Measurements from ENCODE around the gene L3MBTL2.
"Not testable (repeated sequence)": the region's sequence is repeated elsewhere in the genome, so short reads cannot be mapped to it uniquely, and the experiment has no call there.

Gene L3MBTL2

DNA sequence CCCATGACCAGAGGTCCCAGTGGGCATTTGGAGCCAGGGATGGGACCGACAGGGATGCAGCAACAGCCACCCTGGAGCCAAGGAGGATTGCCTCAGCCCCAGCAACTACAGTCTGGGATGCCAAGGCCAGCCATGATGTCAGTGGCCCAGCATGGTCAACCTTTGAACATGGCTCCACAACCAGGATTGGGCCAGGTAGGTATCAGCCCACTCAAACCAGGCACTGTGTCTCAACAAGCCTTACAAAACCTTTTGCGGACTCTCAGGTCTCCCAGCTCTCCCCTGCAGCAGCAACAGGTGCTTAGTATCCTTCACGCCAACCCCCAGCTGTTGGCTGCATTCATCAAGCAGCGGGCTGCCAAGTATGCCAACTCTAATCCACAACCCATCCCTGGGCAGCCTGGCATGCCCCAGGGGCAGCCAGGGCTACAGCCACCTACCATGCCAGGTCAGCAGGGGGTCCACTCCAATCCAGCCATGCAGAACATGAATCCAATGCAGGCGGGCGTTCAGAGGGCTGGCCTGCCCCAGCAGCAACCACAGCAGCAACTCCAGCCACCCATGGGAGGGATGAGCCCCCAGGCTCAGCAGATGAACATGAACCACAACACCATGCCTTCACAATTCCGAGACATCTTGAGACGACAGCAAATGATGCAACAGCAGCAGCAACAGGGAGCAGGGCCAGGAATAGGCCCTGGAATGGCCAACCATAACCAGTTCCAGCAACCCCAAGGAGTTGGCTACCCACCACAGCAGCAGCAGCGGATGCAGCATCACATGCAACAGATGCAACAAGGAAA lies 27.3 kb upstream of the L3MBTL2 start:
- DNase-seq (ENCODE audit: extremely low spot score): no peak
- POLR2A ChIA-PET: no interaction called here
- CTCF ChIA-PET: no interaction called here
- TF ChIP-seq, protein P1, sequence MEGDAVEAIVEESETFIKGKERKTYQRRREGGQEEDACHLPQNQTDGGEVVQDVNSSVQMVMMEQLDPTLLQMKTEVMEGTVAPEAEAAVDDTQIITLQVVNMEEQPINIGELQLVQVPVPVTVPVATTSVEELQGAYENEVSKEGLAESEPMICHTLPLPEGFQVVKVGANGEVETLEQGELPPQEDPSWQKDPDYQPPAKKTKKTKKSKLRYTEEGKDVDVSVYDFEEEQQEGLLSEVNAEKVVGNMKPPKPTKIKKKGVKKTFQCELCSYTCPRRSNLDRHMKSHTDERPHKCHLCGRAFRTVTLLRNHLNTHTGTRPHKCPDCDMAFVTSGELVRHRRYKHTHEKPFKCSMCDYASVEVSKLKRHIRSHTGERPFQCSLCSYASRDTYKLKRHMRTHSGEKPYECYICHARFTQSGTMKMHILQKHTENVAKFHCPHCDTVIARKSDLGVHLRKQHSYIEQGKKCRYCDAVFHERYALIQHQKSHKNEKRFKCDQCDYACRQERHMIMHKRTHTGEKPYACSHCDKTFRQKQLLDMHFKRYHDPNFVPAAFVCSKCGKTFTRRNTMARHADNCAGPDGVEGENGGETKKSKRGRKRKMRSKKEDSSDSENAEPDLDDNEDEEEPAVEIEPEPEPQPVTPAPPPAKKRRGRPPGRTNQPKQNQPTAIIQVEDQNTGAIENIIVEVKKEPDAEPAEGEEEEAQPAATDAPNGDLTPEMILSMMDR (IDR thresholded peaks at IDR 0.05; ENCODE audit: control extremely low read depth, extremely low read depth, low read depth, missing control alignments): no peak

DNA sequence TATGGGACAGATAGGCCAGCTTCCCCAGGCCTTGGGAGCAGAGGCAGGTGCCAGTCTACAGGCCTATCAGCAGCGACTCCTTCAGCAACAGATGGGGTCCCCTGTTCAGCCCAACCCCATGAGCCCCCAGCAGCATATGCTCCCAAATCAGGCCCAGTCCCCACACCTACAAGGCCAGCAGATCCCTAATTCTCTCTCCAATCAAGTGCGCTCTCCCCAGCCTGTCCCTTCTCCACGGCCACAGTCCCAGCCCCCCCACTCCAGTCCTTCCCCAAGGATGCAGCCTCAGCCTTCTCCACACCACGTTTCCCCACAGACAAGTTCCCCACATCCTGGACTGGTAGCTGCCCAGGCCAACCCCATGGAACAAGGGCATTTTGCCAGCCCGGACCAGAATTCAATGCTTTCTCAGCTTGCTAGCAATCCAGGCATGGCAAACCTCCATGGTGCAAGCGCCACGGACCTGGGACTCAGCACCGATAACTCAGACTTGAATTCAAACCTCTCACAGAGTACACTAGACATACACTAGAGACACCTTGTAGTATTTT lies 26.6 kb upstream of the L3MBTL2 start:
- ChIA-PET POLR2A (no interaction called here), CTCF (no interaction called here)
- TF ChIP-seq, protein P1 (IDR thresholded peaks at IDR 0.05; ENCODE audit: control extremely low read depth, extremely low read depth, low read depth, missing control alignments): no peak
- no peak for DNase-seq (ENCODE audit: extremely low spot score)

DNA sequence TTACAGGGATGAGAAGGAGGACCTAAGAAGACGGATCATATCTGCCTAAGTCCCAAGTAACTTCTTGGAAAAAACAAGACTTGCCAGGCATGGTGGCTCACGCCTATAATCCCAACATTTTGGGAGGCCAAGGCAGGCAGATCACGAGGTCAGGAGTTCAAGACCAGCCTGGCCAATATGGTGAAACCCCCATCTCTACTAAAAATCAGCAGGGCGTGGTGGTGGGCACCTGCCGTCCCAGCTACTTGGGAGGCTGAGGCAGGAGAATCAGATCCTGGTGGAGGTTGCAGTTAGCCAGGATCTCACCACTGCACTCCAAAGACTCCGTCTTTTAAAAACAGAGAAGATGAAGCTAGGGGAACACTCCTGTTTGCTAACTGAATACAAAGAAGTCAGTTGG lies 24.8 kb upstream of the L3MBTL2 start:
- POLR2A ChIA-PET; DNase-seq (ENCODE audit: extremely low spot score): not testable (repeated sequence)
- CTCF ChIA-PET: interaction anchor here (1.1 to 2.3 kb wide), 3 partner anchors 8 to 257 kb away, joined by 3 to 7 read pairs (median 3); no protein-coding TSS in a partner anchor

DNA sequence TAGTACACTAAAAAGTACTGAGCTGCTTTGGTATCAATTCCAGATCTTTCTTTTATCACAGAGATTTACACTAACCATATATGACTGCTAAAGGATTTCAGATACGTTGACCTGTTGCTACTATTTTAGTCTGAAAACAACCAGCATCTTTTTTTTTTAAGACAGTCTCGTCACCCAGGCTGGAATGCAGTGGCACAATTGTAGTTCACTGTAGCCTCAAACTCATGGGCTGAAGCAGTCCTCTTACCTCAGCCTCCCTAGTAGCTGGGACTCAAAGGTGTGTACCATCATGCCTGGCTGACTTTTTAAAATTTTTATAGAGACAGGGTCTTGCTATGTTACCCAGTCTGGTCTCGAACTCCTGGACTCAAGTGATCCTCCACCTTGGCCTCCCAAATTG lies 24.2 kb upstream of the L3MBTL2 start:
- TF ChIP-seq, protein P1 (IDR thresholded peaks at IDR 0.05; ENCODE audit: control extremely low read depth, extremely low read depth, low read depth, missing control alignments): no peak
- DNase-seq (ENCODE audit: extremely low spot score): no peak
- CTCF ChIA-PET: interaction anchor here (1.1 to 2.3 kb wide), 4 partner anchors 8 to 258 kb away, joined by 3 to 7 read pairs (median 3); no protein-coding TSS in a partner anchor
- POLR2A ChIA-PET: no interaction called here

DNA sequence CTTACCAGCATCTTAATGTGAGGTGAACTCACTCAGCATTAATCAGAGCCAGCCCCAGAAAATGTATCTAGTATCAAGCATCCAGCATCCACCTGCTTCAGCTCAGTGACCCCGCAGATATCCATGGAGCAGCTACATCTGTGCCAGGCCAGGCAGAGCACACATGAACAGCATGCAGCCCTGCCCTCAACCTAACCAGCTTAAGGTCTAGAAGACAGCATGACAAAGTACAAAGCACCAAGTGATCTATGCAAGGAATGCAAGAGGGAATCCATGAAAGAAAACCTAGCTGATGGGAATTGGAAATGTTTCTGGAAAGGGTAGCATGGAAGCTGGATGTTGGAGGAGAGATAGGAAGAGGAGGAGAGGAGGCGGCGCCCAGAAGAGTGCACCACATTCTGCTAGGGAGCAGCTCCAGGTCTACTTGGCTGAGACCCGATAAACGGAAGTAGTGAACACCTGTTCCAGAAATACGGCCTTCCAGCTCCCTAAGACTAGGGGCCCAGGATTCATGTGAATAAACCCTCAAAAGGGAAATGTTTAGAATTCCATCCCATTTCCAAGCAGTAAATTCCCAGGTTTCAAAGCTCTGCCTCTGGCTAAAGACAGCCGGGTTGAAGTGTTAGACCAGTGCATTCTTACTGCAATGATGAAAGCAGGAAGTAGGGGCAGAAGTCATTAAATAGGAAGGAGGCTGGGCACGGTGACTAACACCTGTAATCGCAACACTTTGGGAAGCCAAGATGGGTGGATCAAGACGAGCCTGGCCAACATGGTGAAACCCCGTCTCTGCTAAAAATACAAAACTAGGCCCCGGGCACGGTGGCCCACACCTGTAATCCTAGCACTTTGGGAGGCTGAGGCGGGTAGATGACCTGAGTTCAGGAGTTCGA lies 23.5 kb upstream of the L3MBTL2 start:
- CTCF ChIA-PET: interaction anchor here (0.8 to 2.3 kb wide), 7 partner anchors 9 to 258 kb away, joined by 3 to 7 read pairs (median 3); no protein-coding TSS in a partner anchor
- TF ChIP-seq, protein P1 (IDR thresholded peaks at IDR 0.05; ENCODE audit: control extremely low read depth, extremely low read depth, low read depth, missing control alignments): no peak
- no peak for DNase-seq (ENCODE audit: extremely low spot score)
- POLR2A ChIA-PET: no interaction called here

DNA sequence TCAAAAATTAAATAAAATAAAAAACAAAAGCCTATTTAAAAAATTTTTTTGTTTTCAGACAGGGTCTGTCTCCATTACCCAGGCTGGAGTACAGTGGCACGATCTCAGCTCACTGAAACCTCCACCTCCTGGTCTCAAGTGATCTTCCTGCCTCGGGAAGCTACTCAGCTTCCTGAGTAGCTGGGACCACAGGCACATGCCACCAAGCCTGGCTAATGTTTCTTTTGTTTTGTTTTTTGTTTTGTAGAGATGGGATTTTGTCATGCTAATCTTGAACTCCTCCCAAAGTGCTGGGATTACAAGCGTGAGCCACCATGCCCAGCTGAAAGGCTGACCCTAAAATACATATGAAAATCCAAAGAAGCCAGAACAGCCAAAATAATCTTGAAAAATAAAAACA lies 20.4 kb upstream of the L3MBTL2 start:
- POLR2A ChIA-PET: no interaction called here
- no peak for DNase-seq (ENCODE audit: extremely low spot score)
- TF ChIP-seq, protein P1 (IDR thresholded peaks at IDR 0.05; ENCODE audit: control extremely low read depth, extremely low read depth, low read depth, missing control alignments): no peak
- CTCF ChIA-PET: interaction anchor here (0.8 to 3.7 kb wide), 2 partner anchors 10 to 14 kb away, joined by 3 to 17 read pairs; no protein-coding TSS in a partner anchor
